Measurements from ENCODE around the gene CA12.

DNA sequence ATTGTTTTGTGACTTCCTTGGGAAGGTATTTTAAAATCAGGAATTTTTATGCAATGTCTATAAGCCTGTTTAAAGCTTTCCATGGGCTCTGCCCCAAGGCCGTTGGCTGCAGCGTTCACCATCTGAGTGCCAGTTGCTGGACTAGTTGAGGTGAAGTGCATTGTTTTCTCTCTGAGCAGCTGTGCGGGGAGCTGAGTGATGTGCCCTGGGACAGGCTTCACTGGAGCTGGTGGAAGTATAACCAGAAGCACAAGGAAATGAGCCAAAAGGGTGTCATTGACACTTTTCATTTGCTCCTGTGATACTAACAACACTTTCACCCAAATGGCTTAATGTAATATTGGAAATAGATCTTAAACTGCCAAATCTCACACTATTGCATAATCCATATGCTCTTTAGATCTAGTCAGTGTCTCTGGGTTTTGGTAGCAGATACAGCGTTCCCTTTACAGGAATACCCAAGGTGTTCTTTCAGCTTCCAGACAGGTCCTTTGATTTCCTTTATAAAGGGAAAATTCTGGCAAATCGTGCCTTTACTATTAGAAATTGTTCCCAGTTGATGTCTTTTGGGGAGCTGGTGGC lies 75.1 kb downstream of the CA12 start:
- TF ChIP-seq NR2C2 (IDR thresholded peaks at IDR 0.05; ENCODE audit: borderline replicate concordance, control insufficient read depth, insufficient read length, low read depth) (no peak), CBFB (IDR thresholded peaks at IDR 0.05; ENCODE audit: low read depth) (no peak), ETV6 (conservative IDR thresholded peaks at IDR 0.05 in 1 of 2, IDR thresholded peaks at IDR 0.05 in 1 of 2; ENCODE audit: borderline replicate concordance in 1 of 2, low read depth in 1 of 2) (no peak), POLR2AphosphoS5 (IDR thresholded peaks at IDR 0.05; ENCODE audit: low read length) (no peak), RAD21 (IDR thresholded peaks at IDR 0.05; ENCODE audit: insufficient read depth, low read depth, low read length) (no peak), CREB1 (IDR thresholded peaks at IDR 0.05; ENCODE audit: low read depth) (no peak)
- TF ChIP-seq, protein P1, sequence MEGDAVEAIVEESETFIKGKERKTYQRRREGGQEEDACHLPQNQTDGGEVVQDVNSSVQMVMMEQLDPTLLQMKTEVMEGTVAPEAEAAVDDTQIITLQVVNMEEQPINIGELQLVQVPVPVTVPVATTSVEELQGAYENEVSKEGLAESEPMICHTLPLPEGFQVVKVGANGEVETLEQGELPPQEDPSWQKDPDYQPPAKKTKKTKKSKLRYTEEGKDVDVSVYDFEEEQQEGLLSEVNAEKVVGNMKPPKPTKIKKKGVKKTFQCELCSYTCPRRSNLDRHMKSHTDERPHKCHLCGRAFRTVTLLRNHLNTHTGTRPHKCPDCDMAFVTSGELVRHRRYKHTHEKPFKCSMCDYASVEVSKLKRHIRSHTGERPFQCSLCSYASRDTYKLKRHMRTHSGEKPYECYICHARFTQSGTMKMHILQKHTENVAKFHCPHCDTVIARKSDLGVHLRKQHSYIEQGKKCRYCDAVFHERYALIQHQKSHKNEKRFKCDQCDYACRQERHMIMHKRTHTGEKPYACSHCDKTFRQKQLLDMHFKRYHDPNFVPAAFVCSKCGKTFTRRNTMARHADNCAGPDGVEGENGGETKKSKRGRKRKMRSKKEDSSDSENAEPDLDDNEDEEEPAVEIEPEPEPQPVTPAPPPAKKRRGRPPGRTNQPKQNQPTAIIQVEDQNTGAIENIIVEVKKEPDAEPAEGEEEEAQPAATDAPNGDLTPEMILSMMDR (IDR thresholded peaks at IDR 0.05 in 2 of 3, conservative IDR thresholded peaks at IDR 0.05 in 1 of 3; ENCODE audit: control insufficient read depth in 2 of 3, extremely low read depth in 1 of 3, insufficient read depth in 1 of 3, low read depth in 3 of 3, low read length in 3 of 3), result no peak
- TF ChIP-seq, protein P2, sequence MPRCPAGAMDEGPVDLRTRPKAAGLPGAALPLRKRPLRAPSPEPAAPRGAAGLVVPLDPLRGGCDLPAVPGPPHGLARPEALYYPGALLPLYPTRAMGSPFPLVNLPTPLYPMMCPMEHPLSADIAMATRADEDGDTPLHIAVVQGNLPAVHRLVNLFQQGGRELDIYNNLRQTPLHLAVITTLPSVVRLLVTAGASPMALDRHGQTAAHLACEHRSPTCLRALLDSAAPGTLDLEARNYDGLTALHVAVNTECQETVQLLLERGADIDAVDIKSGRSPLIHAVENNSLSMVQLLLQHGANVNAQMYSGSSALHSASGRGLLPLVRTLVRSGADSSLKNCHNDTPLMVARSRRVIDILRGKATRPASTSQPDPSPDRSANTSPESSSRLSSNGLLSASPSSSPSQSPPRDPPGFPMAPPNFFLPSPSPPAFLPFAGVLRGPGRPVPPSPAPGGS (IDR thresholded peaks at IDR 0.05; ENCODE audit: borderline replicate concordance, insufficient read depth, low read depth, low read length, poor library complexity, severe bottlenecking), result no peak
